Measurements from ENCODE around the gene POMGNT2. TPM values are rescaled to one million over a fixed set of nuclear protein-coding genes. Genes with fewer than 3 reads are reported as not detected.

POMGNT2 gene
- total RNA-seq = 2.6 and 2.7 TPM in 2 replicates

DNA sequence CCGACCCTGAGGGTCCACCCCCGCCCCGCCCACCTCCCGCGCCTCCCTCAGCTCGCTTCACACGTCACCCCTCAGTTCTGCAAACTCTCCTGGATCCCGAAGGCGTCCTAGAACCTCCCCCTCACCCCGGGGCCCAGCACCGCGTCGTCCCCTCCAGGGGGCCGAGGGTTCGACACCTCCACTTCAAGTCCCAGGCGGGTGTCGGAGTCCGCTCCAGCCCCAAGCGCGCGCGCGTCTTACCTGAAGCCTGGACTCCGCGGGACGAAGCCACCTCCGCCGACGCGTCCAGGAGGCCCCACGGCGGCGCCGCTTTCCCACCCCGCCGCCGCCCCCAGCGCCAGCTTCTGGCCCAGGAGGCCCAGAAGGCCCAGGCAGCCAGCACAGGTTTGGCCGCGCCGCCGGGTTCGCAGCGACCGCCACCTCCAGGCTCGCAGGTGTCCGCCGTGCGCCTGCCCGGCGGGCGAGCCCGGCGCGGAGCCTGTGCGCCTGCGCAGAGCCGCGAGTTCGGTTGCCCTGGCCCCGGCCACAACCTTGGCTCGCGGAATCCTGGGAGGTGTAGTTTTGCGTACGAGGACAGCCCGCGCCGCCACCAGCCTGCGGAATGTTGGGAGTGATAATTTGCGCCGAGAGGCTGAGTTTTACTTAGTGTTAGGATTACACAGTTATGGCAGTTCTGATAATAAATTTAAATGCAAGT, at the start of gene POMGNT2:
POMGNT2 (minus strand) TSS at position 484 of the 697 bp plus-strand sequence. CDS start 24,648 bp downstream, outside the sequence.
- Mint-ChIP-seq H3K4me3 (peak within 1 kb of the TSS; percentile 79), H3K4me1 (peaks cover 14% of the 10 kb centered on the region), H3K36me3 (ENCODE audit: low read depth) (no peaks in the 10 kb centered on the region), H3K27me3 (no peaks in the 10 kb centered on the region), H3K27ac (no peak within 1 kb of the TSS), H3K9me3 (no peaks in the 10 kb centered on the region)
- TF ChIP-seq, protein P1, sequence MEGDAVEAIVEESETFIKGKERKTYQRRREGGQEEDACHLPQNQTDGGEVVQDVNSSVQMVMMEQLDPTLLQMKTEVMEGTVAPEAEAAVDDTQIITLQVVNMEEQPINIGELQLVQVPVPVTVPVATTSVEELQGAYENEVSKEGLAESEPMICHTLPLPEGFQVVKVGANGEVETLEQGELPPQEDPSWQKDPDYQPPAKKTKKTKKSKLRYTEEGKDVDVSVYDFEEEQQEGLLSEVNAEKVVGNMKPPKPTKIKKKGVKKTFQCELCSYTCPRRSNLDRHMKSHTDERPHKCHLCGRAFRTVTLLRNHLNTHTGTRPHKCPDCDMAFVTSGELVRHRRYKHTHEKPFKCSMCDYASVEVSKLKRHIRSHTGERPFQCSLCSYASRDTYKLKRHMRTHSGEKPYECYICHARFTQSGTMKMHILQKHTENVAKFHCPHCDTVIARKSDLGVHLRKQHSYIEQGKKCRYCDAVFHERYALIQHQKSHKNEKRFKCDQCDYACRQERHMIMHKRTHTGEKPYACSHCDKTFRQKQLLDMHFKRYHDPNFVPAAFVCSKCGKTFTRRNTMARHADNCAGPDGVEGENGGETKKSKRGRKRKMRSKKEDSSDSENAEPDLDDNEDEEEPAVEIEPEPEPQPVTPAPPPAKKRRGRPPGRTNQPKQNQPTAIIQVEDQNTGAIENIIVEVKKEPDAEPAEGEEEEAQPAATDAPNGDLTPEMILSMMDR (IDR thresholded peaks at IDR 0.05) = no peak
- intact Hi-C loops (cut with micrococcal nuclease) = loop anchor here (1.0 to 10.0 kb wide), 4 partner anchors 181 to 1232 kb away; partner anchors contain the start of genes ACKR2, ANO10, HIGD1A and SNRK
- ATAC-seq (ENCODE audit: low read depth) = peak; percentile 98
- DNase-seq = peak; percentile 80
- ChIA-PET POLR2A (interaction anchor here (0.6 kb wide), 1 partner anchor 1937 kb away, joined by 3 read pairs; no protein-coding TSS in a partner anchor), CTCF (no interaction called here)

DNA sequence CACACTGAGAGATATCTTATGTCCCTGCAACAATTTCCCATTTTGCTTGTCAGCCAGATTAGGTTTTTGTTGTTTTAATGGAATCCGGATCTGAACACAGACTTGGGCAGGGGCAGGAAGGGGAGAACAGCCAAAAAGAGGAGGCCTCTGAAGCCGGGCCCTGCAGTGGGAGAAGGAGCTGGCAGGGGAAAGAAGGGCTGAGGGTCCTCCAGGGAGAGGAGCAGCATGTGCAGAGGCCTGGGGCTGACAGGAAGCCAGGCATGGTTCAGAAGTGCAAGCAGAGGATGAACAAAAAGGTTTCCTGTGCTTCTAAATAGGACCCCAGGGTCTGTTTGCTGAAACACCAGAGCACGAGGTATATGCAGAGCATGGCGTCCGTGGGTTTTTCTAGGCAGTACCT, 49.1 kb upstream of the POMGNT2 start:
- H3K27ac Mint-ChIP-seq = no peak overlapping the region
- no peaks in the 10 kb centered on the region for H3K36me3 Mint-ChIP-seq (ENCODE audit: low read depth)
- CTCF ChIA-PET = no interaction called here
- peaks cover 33% of the 10 kb centered on the region for H3K27me3 Mint-ChIP-seq
- no peaks in the 10 kb centered on the region for H3K4me1 Mint-ChIP-seq
- no peaks in the 10 kb centered on the region for H3K9me3 Mint-ChIP-seq
- no peak overlapping the region for H3K4me3 Mint-ChIP-seq
- ATAC-seq (ENCODE audit: low read depth) = no peak
- DNase-seq = no peak
- intact Hi-C loops (cut with micrococcal nuclease) = no loop called here
- POLR2A ChIA-PET = no interaction called here
- TF ChIP-seq, protein P1 (IDR thresholded peaks at IDR 0.05) = no peak

- ChIA-PET POLR2A (no interaction called here), CTCF (no interaction called here)
- Mint-ChIP-seq H3K27ac (no peak overlapping the region), H3K27me3 (peaks cover 33% of the 10 kb centered on the region), H3K4me1 (no peaks in the 10 kb centered on the region), H3K9me3 (peaks cover 2% of the 10 kb centered on the region), H3K4me3 (no peak overlapping the region), H3K36me3 (ENCODE audit: low read depth) (no peaks in the 10 kb centered on the region)
- no peak for ATAC-seq (ENCODE audit: low read depth)
- intact Hi-C loops (cut with micrococcal nuclease) = no loop called here
- no peak for DNase-seq
- TF ChIP-seq, protein P1 (IDR thresholded peaks at IDR 0.05) = no peak
These were observed 47.6 kb upstream of the POMGNT2 start for GRCh38 chr3:43153216-43154083.

GRCh38 chr3:43152649-43153048, 46.8 kb upstream of the POMGNT2 start:
- Mint-ChIP-seq H3K36me3 (ENCODE audit: low read depth) (no peaks in the 10 kb centered on the region), H3K27ac (no peak overlapping the region), H3K4me1 (no peaks in the 10 kb centered on the region), H3K9me3 (peaks cover 2% of the 10 kb centered on the region), H3K4me3 (no peak overlapping the region), H3K27me3 (peaks cover 30% of the 10 kb centered on the region)
- intact Hi-C loops (cut with micrococcal nuclease) = no loop called here
- TF ChIP-seq, protein P1 (IDR thresholded peaks at IDR 0.05) = no peak
- POLR2A ChIA-PET = no interaction called here
- DNase-seq (no peak), ATAC-seq (ENCODE audit: low read depth) (no peak)
- CTCF ChIA-PET = no interaction called here

- POLR2A ChIA-PET = no interaction called here
- no peak for ATAC-seq (ENCODE audit: low read depth)
- H3K27ac Mint-ChIP-seq = no peak overlapping the region
These were observed 42.2 kb upstream of the POMGNT2 start for GRCh38 chr3:43148033-43148432.

More at GRCh38 chr3:43148033-43148432, 42.2 kb upstream of the POMGNT2 start:
- intact Hi-C loops (cut with micrococcal nuclease) = no loop called here
- Mint-ChIP-seq H3K27me3 (peaks cover 22% of the 10 kb centered on the region), H3K4me3 (no peak overlapping the region), H3K36me3 (ENCODE audit: low read depth) (no peaks in the 10 kb centered on the region), H3K9me3 (peaks cover 2% of the 10 kb centered on the region), H3K4me1 (no peaks in the 10 kb centered on the region)
- CTCF ChIA-PET = no interaction called here
- DNase-seq = no peak
- TF ChIP-seq, protein P1 (IDR thresholded peaks at IDR 0.05) = no peak
